Stimulated activated CD4-positive, alpha-beta T cell treated with anti-CD3 and anti-CD28 coated beads, Interleukin-2, amount 100 ng/mL, for 24 hours (primary cell): ENCODE data around the gene CDK6.

Source experiments
- DNase-seq, 2 donors: peaks; one replicate each; pipeline ENCODE4 v3.0.0-alpha.2; 2020

The CDK6 gene

DNA sequence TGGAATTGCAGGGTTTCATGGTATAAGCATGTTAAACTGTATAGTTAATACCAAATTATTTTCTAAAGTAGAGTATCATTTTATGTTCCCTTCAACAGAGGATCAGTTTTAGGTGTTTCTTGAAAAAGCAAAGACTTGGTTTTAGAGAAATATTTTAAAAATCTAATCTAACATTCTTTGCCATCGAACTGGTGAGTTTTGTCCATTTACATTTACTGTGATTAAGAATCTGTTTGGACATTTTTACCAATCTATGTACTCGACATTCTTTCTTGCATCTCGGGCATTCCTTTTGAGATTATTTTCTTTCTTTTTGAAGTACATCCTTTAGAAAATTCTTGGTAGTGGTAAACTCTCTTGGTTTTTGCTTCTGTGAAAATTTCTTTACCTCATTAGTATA, 131.5 kb downstream of the CDK6 start:
- no peak for DNase-seq

DNA sequence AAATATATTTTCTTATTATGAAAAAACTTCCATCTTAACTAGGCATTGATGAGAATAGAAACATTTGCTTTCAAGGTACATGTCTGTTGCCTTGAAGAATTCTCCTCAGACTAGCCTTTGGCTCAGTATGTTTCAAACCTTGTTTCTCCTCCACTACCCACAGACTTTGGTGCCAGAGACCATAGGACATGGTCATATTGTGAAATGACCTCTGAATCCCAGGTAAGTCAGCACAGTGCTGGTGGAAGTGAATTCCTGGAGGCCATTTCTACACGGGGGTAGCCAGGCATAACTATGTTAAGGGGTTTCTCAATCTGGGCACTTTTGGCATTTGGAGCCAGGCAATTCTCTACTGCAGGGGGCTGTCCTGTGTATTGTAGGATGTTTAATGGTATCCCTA, 133.8 kb downstream of the CDK6 start:
- DNase-seq: no peak

DNA sequence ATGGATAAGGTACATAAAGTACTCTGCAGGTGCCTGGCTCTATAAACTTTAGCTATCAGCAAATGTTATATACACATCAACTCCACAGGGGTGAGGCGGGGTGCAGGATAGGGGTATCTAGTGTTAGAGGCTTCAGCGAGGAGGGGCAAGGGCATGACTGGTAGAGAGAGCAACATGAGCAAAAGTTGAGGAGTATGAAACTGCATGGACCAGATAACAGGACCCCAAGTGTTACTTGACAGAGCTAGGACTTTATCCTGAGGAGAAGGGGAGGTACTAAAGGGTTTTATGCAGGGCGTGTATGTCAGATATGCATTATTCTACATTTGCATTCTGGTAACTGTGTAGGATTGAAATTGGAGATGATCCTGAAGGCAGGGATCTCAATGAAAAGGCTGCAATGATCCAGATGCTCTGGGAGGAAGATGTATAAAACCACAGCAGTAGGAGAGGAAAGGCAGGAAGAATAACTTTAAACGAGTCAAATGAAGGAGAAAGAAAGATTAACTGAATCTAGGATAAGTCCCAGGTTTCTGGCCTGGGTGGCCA, 136.3 kb downstream of the CDK6 start:
- DNase-seq: no peak

DNA sequence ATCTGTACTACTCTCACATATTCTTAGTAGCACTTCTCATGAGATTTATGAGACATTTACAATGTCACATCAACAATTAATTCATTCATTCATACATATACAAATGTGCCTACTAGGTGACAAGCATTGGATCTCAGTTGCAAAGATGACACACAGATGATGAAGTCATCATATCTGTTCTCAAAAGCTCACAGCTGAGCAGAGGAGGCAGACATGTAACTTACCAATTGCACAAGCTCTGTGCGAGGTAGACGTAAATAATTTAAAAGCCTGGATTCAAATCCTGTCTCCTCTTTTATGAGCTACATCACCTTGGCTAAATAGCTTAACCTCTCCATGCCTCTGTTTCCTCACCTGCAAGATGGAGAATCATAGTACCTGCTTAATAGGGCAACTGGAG, 136.8 kb downstream of the CDK6 start:
- DNase-seq: no peak

DNA sequence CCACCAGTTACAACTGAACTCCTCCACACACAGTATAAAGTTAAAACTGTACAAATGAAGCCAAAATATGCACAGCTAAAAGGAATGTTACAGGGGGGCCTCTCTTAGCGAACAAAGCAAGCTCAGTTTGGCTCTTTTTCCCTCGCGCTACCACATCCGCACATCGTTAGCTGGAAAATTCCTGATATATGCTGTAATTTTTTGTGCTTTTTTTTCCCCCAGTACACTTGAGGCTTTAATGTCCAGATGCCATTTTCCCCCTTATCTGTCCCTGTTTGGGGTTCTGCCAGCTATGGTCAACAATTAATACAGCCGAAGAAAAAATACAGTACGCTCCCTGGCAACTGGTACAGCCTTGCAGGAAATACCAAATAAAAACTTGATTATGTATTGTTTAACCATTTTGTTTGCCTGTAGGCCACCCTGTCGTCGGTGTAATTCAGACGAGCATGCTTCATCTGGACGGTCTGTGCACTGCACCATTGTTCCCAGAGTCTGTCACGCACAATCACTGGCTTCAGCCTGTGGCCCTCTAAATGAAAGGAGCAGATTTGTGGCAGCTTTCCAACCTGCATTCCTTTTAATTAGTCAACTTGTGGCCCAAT, 138.0 kb downstream of the CDK6 start:
- DNase-seq: no peak

DNA sequence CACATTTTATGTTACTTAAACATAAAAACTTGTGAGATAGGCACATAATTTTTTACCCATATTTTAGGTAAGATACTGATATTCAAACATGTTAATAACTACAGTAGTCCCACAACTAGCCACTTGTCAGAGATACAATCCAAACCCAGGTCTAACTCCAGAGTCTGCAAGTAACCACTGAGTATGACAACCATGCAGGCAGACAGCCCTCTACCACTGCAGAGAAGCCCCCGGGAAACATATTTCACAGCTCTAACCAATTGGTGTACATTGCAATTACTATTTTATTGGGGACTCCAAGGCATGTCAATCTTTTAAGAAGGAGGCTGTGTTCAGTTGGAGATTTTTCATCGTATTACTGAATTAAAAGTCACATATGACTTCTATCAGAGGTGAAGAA, 139.0 kb downstream of the CDK6 start:
- no peak for DNase-seq

DNA sequence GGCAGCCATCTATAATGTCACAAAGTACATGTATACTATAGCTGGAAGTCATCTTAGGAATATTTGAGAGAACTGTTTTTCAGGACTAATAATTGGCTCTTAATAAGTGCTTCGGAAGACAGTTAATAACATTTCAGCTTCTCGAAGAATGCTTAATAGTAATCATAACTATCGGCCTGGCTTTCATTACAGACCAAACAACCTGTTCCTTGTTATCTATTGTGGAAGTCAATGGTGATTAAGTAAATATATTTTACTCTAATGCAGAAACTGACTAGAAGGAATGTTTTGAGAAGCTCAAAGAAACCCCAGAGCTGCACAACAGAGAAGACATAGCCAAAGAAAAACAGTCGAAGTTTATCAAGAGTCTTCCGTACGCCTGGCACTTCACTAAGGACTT, 139.4 kb downstream of the CDK6 start:
- no peak for DNase-seq

DNA sequence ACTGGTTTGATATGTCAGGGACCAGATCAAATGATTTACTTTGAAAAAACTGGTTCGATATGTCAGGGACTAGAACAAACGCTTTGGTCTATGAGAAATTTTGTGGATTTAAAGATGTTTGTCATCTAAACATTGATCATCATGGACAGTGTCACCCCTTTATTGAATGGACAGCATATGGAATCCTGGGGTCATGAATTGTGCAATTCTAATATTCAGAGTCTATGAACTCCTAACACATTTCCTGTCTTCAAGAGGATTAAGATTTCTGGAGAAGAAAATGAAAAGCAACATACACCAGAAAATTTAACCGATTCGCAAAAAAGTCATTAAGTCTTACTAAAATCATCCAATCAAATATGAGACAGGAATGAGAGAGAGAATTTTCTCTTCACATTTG, 139.8 kb downstream of the CDK6 start:
- DNase-seq: no peak

DNA sequence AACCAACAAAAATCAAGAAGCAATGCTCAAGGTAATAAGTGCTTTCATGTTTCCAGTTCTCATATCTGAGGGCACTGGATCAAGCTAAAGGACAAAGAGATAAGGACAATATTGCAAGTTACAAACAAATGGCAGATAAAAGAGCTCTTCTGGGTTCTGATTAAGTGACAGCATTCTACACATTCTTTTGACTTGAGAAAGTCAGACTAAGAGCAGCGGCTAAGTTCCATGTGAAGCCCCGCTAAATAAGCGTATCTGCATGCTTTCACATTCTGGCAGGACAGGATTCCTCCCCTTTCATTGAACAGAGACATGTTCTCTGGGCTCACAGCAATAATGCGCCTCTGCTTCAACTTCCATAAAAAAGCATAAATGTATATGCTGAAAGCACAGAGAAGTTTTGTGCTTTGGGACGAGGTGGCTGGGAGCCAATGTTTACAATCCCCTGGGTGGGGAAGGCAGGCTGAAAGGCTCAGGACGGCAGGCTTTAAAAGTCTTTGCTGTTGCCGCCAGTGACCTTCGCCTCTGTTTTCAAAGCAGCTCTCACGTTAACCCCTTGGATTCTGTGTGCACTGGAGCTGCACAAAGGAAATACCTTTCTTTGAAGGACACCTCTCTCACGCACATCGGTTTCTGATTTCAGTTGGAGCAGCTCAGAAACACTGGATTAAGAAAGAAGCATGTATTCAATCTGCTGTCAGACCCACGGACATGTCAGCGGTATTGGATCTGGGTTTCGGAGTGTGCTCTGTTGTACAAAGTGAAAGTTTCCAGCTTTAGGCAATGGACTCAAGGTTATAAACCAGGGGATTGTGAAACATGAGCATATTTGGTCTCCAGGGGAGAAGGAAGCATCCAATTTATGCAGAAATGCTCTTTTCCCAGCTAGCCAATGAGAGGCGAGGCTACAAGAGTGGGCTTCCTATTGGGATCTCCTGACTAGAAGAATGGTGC, 140.8 kb downstream of the CDK6 start:
- no peak for DNase-seq

DNA sequence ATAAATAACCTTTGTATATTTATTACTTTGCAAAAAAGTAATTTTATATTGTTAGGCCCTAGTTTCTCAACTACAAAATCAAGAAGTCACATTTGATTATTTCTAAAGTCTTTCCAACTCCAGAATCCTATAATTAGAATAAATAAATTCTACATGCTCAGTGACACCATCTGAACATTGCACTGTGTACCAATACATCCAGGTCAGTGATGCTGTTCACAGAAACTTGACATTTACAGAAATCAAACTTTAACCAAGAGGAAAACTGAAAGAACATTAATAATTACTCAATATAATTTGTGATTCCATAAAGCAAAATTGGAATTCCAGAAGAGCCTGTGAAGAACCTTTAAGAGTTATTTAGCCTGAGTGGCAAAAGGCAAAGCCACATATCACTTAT, 142.2 kb downstream of the CDK6 start:
- no peak for DNase-seq

DNA sequence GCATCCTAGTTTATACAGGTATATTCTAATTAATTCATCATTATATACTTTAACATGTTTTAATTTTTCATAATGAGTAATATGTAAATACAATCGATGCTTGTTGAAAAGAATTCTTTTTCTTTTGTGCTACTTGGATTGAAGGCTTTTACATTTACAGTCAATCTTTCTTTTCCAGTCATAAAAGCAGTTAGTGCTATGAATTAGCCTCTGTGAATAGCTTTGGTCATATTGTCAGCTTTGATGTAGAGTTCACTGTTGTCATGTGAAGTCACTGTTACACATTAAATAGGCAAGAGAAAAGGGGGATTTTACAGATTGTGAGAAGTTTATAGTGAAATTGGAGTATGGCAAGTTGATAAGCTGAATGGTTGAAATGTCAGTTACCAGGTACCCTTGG, 142.9 kb downstream of the CDK6 start:
- no peak for DNase-seq

DNA sequence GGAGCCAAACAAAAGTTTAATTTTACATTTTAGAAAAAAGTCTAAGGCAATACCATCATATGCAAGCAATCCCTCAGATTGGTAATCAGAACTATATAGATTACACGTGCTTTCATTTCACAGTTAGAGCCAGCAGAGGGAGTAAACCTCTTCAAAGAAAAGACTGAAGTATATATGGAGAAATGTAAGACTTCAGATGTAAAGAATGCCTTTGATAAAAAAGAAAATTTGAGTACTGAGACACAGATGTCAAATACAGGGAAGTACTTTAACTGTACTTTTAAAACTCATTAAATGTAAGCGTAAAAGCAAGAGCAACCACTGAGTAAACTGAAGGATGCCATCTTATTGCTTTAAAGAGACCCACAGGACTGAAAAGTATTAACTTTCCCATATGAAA, 144.8 kb downstream of the CDK6 start:
- no peak for DNase-seq

DNA sequence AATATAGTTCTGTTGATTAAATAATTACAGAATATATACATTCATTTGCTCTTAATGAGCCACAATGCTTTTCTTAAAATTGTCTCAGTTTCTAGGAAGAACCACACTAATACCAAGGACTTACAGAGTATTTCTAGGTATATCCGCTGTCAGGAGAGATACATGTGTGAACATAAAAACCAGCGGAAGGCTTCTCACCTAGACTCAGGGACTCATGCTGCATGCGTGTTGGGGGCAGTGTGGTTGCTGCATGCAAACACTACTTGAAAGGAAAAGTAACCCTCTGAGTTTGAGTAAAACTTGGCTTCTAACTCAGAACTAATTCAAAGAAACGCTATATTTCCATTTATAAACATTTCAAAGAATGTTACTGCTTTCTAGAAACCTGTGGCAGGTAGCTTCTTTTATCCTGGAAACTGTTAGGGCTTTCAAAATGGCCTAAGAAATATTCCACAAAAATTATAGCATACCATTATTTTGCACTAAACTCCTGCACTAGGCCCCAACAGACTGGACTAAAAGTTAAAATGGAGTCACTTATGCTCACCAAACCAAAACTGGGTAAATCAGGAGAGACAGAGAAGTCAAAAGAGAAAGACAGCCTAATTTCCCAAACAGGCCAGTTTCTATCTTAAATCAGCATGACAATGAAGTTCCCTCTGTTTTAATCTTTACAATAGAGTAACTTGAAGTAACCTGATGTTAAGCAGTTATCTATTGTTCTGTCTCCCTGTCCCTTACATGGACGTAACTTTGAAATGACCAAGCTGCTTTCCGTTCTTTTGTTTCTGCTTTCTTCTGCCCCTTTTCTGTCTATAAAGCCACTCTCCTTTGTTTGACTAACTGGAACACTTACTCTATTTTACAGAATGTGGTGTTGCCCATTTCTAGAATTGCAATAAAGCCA, 151.0 kb downstream of the CDK6 start:
- DNase-seq: peak; percentile 53 to 56

DNA sequence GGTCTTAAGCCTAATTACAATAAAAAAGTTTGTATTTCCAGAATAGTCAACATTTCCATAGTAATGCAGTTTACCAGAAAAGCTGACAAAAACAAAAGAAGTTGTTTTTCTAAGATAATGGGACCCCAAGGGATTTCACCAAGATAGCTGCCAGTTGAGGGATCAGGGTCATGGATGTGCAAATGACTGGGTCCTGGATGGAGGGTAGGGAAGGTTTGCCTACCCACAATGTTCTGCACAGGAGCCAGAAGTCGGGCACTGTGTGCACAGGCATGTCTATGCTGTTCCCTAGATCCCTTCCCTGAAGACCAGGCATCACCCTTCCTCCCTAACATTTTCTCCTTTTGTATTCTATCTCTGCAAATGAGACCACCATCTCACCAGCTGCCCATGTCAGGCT, 152.1 kb downstream of the CDK6 start:
- no peak for DNase-seq

DNA sequence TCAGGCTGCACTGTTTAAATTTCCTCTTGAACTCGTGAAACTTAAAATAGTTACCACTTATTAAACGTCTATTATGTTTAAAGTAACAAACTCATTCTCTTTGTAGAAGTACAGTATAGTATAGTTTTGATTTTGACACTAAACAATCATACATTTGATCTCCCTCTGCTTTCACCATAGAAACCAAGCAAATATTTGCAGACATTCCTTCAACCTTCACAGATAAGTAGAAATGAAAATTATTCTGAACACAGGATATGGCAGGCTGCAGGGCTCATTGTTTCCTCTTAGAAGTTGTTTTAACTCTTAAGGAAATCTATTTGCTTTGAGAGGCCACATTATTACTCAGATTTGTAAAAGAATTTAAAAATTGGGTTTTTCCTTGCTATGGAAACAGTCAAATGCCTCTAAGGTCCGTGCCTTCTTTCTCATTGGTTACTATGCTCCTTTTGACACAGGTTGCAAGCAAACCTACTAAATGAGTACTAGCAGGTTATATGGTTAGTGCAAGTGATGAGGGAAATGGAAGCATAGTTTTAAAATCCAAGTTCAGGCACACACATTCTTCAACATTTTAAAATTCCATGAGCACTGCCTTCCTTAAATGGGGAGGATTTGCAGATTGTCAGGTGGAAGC, 153.4 kb downstream of the CDK6 start:
- no peak for DNase-seq

DNA sequence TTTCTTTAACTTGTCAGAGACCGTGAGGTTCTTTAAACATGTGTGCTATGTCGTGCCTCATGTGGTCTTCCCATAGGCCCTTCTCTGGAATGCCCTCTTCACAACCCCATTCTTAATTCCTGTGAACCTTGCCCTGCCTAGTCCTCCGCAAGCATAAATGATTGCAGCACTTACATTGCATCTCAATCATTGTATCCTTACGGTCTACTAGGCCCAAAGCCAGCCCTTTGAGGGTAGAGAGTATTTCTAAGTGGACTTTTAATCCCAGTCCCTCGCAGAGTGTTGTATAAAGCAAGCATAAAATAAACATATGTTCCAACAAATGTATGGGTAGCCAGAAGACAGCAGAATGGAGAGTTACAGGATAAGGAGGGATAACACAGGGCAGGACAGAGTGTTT, 154.0 kb downstream of the CDK6 start:
- no peak for DNase-seq

DNA sequence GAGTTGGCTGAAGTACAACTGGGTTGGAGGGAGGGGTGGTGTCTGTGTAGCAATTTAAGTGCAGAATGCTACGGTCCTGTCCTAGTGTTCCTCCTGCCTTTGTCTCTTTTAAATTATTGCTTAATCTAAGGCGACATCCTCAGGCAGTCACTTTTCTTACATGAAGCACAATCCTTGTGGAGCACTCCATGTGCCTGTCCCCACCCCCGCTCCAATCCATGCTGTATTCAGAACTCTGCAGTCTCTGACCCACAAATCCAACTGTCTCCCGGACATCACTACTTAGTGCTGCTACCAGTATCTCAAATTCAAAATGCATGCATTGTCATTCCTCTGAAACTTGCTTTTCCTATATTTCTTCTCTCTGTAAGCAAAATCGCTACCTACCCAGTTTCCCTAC, 154.7 kb downstream of the CDK6 start:
- no peak for DNase-seq

DNA sequence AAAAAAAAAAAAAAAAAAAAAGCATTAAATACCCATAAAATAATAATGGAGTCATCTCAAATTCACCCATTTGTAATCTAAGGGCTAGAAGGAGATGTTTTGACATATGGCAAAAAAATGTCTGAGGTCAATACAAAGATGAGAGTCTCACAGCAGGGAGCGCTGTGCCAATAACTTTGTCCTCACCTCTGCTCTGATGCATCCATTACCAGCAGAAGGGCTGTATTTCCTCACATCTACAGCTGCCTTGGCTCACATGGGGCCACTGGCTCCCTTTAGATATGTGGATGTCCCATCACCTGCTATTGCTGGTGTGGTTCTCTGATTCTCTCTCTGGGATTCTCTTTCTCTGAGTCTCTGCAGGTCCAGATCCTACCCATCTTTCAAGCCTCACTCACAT, 155.9 kb downstream of the CDK6 start:
- DNase-seq: no peak

DNA sequence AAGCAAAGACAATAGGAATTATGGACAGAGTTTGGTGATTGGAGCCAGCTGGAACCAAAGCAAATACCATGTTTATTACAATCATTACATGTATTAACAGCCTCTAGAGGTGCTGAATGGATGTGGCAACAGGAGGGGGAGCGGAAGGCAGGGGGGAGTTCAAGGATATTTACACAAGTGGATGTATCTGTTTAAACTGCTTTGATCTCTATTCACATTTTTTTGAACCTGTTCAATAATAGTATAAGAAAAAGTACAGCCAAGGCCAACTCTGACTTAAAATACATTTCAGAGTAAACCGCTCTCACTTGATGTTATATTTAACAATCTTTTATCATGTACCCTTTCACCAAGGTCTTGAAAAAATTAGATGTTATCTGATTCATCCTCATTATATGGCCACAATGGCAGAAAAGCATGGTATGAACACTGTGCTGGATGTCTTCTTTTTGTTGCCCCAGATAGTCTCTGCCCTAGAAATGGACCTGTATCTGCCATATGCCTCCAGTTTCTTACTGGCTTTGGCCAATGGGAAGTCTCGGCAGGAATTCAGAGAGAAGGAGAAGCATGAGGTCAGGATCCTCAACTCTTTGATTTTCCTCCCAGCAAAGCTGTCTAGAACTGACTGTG, 158.0 kb downstream of the CDK6 start:
- DNase-seq: no peak

DNA sequence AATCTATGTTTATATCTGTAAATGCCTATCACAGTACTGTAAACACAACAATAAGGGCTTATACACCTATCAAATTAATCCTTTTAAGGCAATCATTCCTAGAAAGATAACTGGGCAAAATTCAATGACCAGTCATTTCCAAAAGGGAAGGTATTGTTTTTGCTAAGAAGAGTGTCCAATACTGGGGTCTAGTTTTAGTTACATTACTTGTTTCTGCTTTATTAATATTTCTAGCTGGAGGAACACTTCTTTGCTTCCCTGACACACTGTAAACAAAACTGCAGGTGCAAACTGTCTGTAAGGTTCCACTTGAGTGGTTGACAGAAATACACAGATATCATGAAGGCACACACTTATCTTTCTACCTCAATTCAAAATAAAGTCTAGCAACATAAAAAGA, 162.0 kb downstream of the CDK6 start:
- no peak for DNase-seq

DNA sequence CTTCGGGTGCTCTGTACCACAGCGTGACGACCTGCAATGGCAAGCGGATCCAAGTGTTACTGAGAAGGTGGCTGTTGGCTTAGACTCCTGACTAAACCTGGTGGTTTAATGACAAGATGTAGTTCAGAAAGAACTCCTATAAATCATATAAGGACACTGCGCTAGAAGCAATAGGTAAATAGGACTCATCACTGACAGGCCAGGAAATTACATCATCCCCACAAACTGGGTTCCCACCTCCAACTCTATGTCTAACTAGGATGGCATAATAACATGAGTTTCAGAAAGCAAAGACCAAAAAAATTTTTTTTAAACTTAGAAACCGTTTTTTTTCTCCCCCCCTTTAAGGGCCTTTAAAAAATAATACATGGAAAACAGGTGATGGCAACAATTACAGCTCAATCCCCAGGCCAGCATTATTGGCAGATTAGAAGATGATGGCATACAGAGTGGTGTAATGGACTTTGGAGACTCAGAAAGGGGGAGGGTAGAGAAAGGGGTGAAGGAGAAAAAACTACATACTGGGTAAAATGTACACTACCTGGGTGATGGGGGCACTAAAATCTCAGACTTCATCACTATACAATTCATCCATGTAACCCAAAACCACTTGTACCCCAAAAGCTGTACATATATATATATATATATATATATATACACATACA, 164.7 kb downstream of the CDK6 start:
- DNase-seq: no peak
